PC-3 (cell line): ENCODE data around the gene RAP1GAP.

ENCODE experiments used
- CTCF ChIP-seq: fragments of 300-600 bp; sonication (generic); conservative IDR thresholded peaks from 2 replicates; pipeline ENCODE4 v1.5.1; 2017; ENCODE audit warnings: antibody characterized with exemption, low read depth, mild to moderate bottlenecking, low read length
- EZH2 ChIP-seq: fragments of 300-600 bp; sonication (generic); IDR thresholded peaks from one replicate; pipeline ENCODE4 v1.6.1; 2017; ENCODE audit warnings: antibody characterized with exemption, mild to moderate bottlenecking, low read length; ENCODE audit not compliant: unreplicated experiment
- EZH2phosphoT487 ChIP-seq: fragments of 300-600 bp; sonication (generic); IDR thresholded peaks from 2 replicates; pipeline ENCODE4 v1.6.1; 2018; ENCODE audit warnings: mild to moderate bottlenecking, antibody characterized with exemption, low read length, borderline replicate concordance

- no peak for TF ChIP-seq CTCF
- TF ChIP-seq EZH2, result no peak
- no peak for TF ChIP-seq EZH2phosphoT487
These were observed 73.0 kb downstream of the RAP1GAP start for GRCh38 chr1:21596174-21596573.
